Heart right ventricle (tissue), 16 donors: ENCODE data around the gene KYNU. TPM values are rescaled to one million over a fixed set of nuclear protein-coding genes. Genes with fewer than 3 reads are reported as not detected.

Experiments used
- ATAC-seq, 8 donors: fragments of 200-7000 bp; cut with Tn5 transposase; one replicate each; pipeline ENCODE4 v1.9.1; 2020; ENCODE audit warnings: mild to moderate bottlenecking in 8 of 8, moderate library complexity in 8 of 8, moderate number of reproducible peaks in 1 of 8
- DNase-seq, 2 donors: peaks; one replicate each; pipeline ENCODE4 v3.0.0-alpha.2; 2020
- H3K27ac ChIP-seq, 10 donors: fragments of 200-600 bp; sonication (generic) in 2 of 10; one replicate each; pipeline versions ENCODE4 v1.5.0 to v1.8.0; 2020 to 2022; ENCODE audit warnings: mild to moderate bottlenecking in 3 of 10
- H3K27me3 ChIP-seq, 7 donors: fragments of 200-600 bp; one replicate each; pipeline ENCODE4 v1.8.0; 2021 to 2022; ENCODE audit warnings: mild to moderate bottlenecking in 2 of 7
- H3K36me3 ChIP-seq, 9 donors: fragments of 200-600 bp; sonication (generic) in 1 of 9; one replicate each; pipeline versions ENCODE4 v1.5.0 to v1.8.0; 2020 to 2022; ENCODE audit warnings: mild to moderate bottlenecking in 2 of 9
- H3K4me1 ChIP-seq, 9 donors: fragments of 200-600 bp; sonication (generic) in 1 of 9; one replicate each; pipeline versions ENCODE4 v1.5.0 to v1.8.0; 2020 to 2022; ENCODE audit warnings: mild to moderate bottlenecking in 4 of 9
- H3K4me3 ChIP-seq, 10 donors: fragments of 200-600 bp; sonication (generic) in 2 of 10; one replicate each; pipeline versions ENCODE4 v1.5.0 to v1.8.0; 2020 to 2022; ENCODE audit warnings: mild to moderate bottlenecking in 7 of 10, moderate library complexity in 2 of 10
- H3K9me3 ChIP-seq, 11 donors: fragments of 200-600 bp in 10 of 11; sonication (generic) in 2 of 11; one replicate each; pipeline versions ENCODE4 v1.5.0 to v1.8.0; 2013 to 2022; ENCODE audit warnings: mild to moderate bottlenecking in 2 of 11, control low read depth in 1 of 11, moderate library complexity in 1 of 11
- CTCF ChIP-seq, 9 donors: fragments of 200-600 bp; sonication (generic) in 2 of 9; IDR thresholded peaks; one replicate each; pipeline versions ENCODE4 v1.5.0 to v1.8.0; 2021 to 2022; ENCODE audit warnings: antibody characterized with exemption in 9 of 9, mild to moderate bottlenecking in 5 of 9, moderate library complexity in 1 of 9
- WGBS, 2 donors: extraction: QIAGEN DNeasy Blood & Tissue Kit; methylation state at CpG; one replicate each; pipeline ENCODE4 v1.1.7; 2013; ENCODE audit warnings: inconsistent platforms in 1 of 2; 5-methylcytosine and 5-hydroxymethylcytosine counted together
- intact Hi-C, 10 donors: fragments of 100-400 bp; cut with DNase I; formaldehyde crosslinking; loops; one replicate each; pipeline versions ENCODE4 v1.11.1 to v1.14.2; 2022
- polyA plus RNA-seq, 2 donors: library from polyadenylated mRNA; stranded (reverse); fragments of 200-250 nt; gene quantifications; one replicate each; pipeline ENCODE4 v1.2.3, GENCODE V29; 2013
- total RNA-seq, 10 donors: library from RNA; stranded (reverse); fragmentation: NEBNext Ultra II Directional in 3 of 10; extraction: Animal tissue kit (Norgen Biotek cat#: 25700) in 3 of 10; gene quantifications; one replicate each; pipeline versions ENCODE4 v1.2.1 to v1.2.4, GENCODE V29; 2021 to 2023
- donor health status: Arrhythmogenic right ventricular cardiomyopathy.
- donor health status: ischemic (EF 13 %, LVEDD 7.1; RV severe dilation, severe dysfunction).
- donor health status: healthy with polysubstance abuse.
- donor health status: DM: no; HTN: yes; CAD: no.
- donor health status: DM: no; HTN: no; CAD: no.
- donor health status: ischemic (EF 25% LVEDD 6.9; RV normal size, moderate dysfunction).
- donor health status: ischemic (EF 25% LVEDD 5.7; RV mildly dilated, moderate dysfunction).
- donor health status: healthy.
- donor health status: DM: yes; HTN: yes; CAD: no.
- donor health status: Ischemic cardiomyopathy.
- donor health status: ischemic (EF 35%, LVEDD 5.7; RV mildly dilated, moderate dysfunction).
- donor health status: nonischemic (EF 11% LVEDD 7.7; RV severe dilation, severe dysfunction).
- donor health status: DM: yes; HTN: yes; CAD: no.
- donor health status: PGD.
- donor health status: ischemic (EF 29% LVEDD 5.4; RV normal size, mild dysfunction).
- donor health status: nonischemic (EF 23%, LVEDD 6.1; RV moderate dilation, normal function).

KYNU gene
- total and polyA plus RNA-seq, 12 donors: 0.07 to 9.5 (median 0.78) TPM

- ATAC-seq: no peak
- no peak for TF ChIP-seq CTCF (IDR thresholded peaks at IDR 0.05)
- WGBS, 2 donors: 82 to 84% methylated on average over 5 of the region's 5 CpGs
These were observed 60.8 kb downstream of the KYNU start for GRCh38 chr2:142938240-142938639.

GRCh38 chr2:142940606-142941223 is 63.3 kb downstream of the KYNU start:
- WGBS, 2 donors: 84 to 89% methylated on average over 2 of the region's 2 CpGs
- Histone ChIP-seq H3K27me3 (no peaks in the 10 kb centered on the region), H3K36me3 (no peaks in the 10 kb centered on the region), H3K27ac (no peak overlapping the region), H3K4me1 (no peaks in the 10 kb centered on the region), H3K9me3 (no peaks in the 10 kb centered on the region), H3K4me3 (no peak overlapping the region)
- intact Hi-C loops: no loop called here
- no peak for TF ChIP-seq CTCF (IDR thresholded peaks at IDR 0.05)
- no peak for DNase-seq
- no peak for ATAC-seq

More at GRCh38 chr2:142938240-142938639, 60.8 kb downstream of the KYNU start:
- Histone ChIP-seq H3K27me3 (no peaks in the 10 kb centered on the region), H3K4me1 (no peaks in the 10 kb centered on the region), H3K9me3 (no peaks in the 10 kb centered on the region), H3K27ac (no peak overlapping the region), H3K36me3 (no peaks in the 10 kb centered on the region), H3K4me3 (no peak overlapping the region)
- no peak for DNase-seq
- intact Hi-C loops: no loop called here

GRCh38 chr2:142942690-142943089 is 65.2 kb downstream of the KYNU start:
- intact Hi-C loops: no loop called here
- Histone ChIP-seq H3K36me3 (no peaks in the 10 kb centered on the region), H3K27ac (no peak overlapping the region), H3K4me1 (no peaks in the 10 kb centered on the region), H3K4me3 (no peak overlapping the region), H3K27me3 (no peaks in the 10 kb centered on the region), H3K9me3 (no peaks in the 10 kb centered on the region)
- DNase-seq (no peak), ATAC-seq (no peak)
- TF ChIP-seq CTCF (IDR thresholded peaks at IDR 0.05): no peak
- 65 to 72% methylated on average over 1 of the region's 1 CpG for WGBS, 2 donors

GRCh38 chr2:142944264-142944663 is 66.8 kb downstream of the KYNU start:
- TF ChIP-seq CTCF (IDR thresholded peaks at IDR 0.05): no peak
- Histone ChIP-seq H3K9me3 (no peaks in the 10 kb centered on the region), H3K4me1 (no peaks in the 10 kb centered on the region), H3K27me3 (no peaks in the 10 kb centered on the region), H3K4me3 (no peak overlapping the region), H3K36me3 (no peaks in the 10 kb centered on the region), H3K27ac (no peak overlapping the region)
- intact Hi-C loops: no loop called here
- DNase-seq: no peak
- ATAC-seq: no peak
